DOHH2 (cell line): ENCODE results near the gene RALGAPB.

Experiments used
- H3F3A ChIP-seq: fragments of 200-600 bp; sonication (generic), shearing (Covaris generic); 2 replicates; pipeline ENCODE4 v1.6.0; 2016; ENCODE audit warnings: antibody characterized with exemption, mild to moderate bottlenecking; ENCODE audit not compliant: control insufficient read depth, insufficient read depth
- H3K27ac ChIP-seq: fragments of 200-600 bp; sonication (generic); 2 replicates; pipeline ENCODE4 v1.5.1; 2014; ENCODE audit warnings: low read depth, mild to moderate bottlenecking, low read length, moderate library complexity
- H3K27me3 ChIP-seq: fragments of 200-600 bp; sonication (generic); 2 replicates; pipeline ENCODE4 v1.6.1; 2014; ENCODE audit warnings: mild to moderate bottlenecking, low read length, mixed read lengths; ENCODE audit not compliant: control insufficient read depth
- H3K36me3 ChIP-seq: fragments of 200-600 bp; sonication (generic); 2 replicates; pipeline ENCODE4 v1.6.1; 2014; ENCODE audit warnings: mild to moderate bottlenecking, low read length, moderate library complexity, mixed read lengths; ENCODE audit not compliant: control insufficient read depth
- H3K4me1 ChIP-seq: fragments of 200-600 bp; sonication (generic); 2 replicates; pipeline ENCODE4 v1.6.1; 2014; ENCODE audit warnings: mild to moderate bottlenecking, low read length, mixed read lengths; ENCODE audit not compliant: control insufficient read depth
- H3K4me2 ChIP-seq: fragments of 200-600 bp; sonication (generic); 2 replicates; pipeline ENCODE4 v1.6.0; 2014; ENCODE audit warnings: mild to moderate bottlenecking, low read length, moderate library complexity
- H3K4me3 ChIP-seq: fragments of 200-600 bp; sonication (generic); 2 replicates; pipeline ENCODE4 v1.5.1; 2014; ENCODE audit warnings: mild to moderate bottlenecking, low read length, mixed read lengths
- H3K79me2 ChIP-seq: fragments of 200-600 bp; sonication (generic); 2 replicates; pipeline ENCODE4 v1.6.1; 2014; ENCODE audit warnings: mild to moderate bottlenecking, low read length, mixed read lengths; ENCODE audit not compliant: control insufficient read depth
- H3K9me2 ChIP-seq: fragments of 200-600 bp; sonication (generic); replicated peaks from 2 replicates; pipeline ENCODE4 v1.6.1; 2014; ENCODE audit warnings: mild to moderate bottlenecking, low read length, mixed read lengths; ENCODE audit not compliant: control insufficient read depth
- H3K9me3 ChIP-seq: fragments of 200-600 bp; sonication (generic); 2 replicates; pipeline ENCODE4 v1.6.1; 2014; ENCODE audit warnings: antibody characterized with exemption, low read length, mixed read lengths; ENCODE audit not compliant: control insufficient read depth, insufficient read depth
- H4K20me1 ChIP-seq: fragments of 200-600 bp; sonication (generic); 2 replicates; pipeline ENCODE4 v1.6.0; 2014; ENCODE audit warnings: low read depth, mild to moderate bottlenecking, antibody characterized with exemption, low read length, moderate library complexity; ENCODE audit not compliant: control insufficient read depth, insufficient read depth
- EZH2phosphoT487 ChIP-seq: fragments of 200-600 bp; sonication (generic); IDR thresholded peaks from 2 replicates; pipeline ENCODE4 v1.6.1; 2017; ENCODE audit warnings: borderline replicate concordance, mild to moderate bottlenecking, antibody characterized with exemption, low read length, moderate library complexity, mixed read lengths
- TF ChIP-seq, protein P1 (sequence below): fragments of 200-600 bp; sonication (generic); IDR thresholded peaks from one replicate; pipeline ENCODE4 v1.5.1; 2014; ENCODE audit warnings: antibody characterized with exemption, mild to moderate bottlenecking, low read depth, low read length; ENCODE audit not compliant: poor library complexity, severe bottlenecking

Gene RALGAPB

DNA sequence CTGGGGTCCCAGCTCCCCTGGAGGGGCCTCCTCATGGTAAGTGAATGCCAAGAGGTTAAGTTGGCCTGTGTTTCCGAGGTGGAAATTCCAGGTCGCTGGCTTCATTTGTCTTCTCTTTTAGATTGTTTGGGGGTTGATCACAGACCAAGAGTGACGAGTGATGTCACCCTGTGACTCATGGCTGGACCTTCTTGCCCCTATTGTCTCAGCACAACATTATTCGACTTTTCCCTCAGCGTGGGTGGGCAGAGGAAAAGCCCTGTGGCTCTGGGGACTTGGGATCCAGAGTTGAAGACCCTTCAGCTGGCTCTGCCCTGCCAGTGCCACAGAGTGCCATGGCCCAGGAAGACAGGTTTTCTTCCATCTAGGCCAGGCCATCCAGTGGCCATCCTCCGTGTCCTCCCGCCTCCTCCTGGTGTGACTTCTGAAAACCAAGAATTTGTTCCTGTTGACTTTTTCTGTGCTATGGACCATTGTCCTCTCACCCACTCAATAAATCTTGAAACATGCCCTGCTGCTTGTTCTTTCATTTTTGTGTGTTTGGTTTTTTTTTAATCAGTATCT is 22.1 kb upstream of the RALGAPB start:
- Histone ChIP-seq H3K4me1 (peaks cover 65% of the 10 kb centered on the region), H3K4me3 (no peak overlapping the region), H4K20me1 (no peaks in the 10 kb centered on the region), H3K4me2 (no peak overlapping the region), H3K36me3 (peaks cover 46% of the 10 kb centered on the region), H3K9me3 (no peaks in the 10 kb centered on the region), H3K79me2 (peaks cover 37% of the 10 kb centered on the region), H3K9me2 (no peaks in the 10 kb centered on the region), H3F3A (peaks cover 18% of the 10 kb centered on the region), H3K27ac (no peak overlapping the region), H3K27me3 (no peaks in the 10 kb centered on the region)
- TF ChIP-seq, protein P1, sequence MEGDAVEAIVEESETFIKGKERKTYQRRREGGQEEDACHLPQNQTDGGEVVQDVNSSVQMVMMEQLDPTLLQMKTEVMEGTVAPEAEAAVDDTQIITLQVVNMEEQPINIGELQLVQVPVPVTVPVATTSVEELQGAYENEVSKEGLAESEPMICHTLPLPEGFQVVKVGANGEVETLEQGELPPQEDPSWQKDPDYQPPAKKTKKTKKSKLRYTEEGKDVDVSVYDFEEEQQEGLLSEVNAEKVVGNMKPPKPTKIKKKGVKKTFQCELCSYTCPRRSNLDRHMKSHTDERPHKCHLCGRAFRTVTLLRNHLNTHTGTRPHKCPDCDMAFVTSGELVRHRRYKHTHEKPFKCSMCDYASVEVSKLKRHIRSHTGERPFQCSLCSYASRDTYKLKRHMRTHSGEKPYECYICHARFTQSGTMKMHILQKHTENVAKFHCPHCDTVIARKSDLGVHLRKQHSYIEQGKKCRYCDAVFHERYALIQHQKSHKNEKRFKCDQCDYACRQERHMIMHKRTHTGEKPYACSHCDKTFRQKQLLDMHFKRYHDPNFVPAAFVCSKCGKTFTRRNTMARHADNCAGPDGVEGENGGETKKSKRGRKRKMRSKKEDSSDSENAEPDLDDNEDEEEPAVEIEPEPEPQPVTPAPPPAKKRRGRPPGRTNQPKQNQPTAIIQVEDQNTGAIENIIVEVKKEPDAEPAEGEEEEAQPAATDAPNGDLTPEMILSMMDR = no peak
- TF ChIP-seq EZH2phosphoT487 = no peak

GRCh38 chr20:38452880-38453624 is 19.6 kb upstream of the RALGAPB start:
- Histone ChIP-seq H3K4me1 (peaks cover 61% of the 10 kb centered on the region), H3K9me3 (no peaks in the 10 kb centered on the region), H3K4me2 (peak overlapping the region; percentile 58), H3K4me3 (no peak overlapping the region), H3K36me3 (peaks cover 37% of the 10 kb centered on the region), H3F3A (peaks cover 16% of the 10 kb centered on the region), H3K27me3 (no peaks in the 10 kb centered on the region), H3K9me2 (no peaks in the 10 kb centered on the region), H3K27ac (peak overlapping the region; percentile 80), H4K20me1 (no peaks in the 10 kb centered on the region), H3K79me2 (peaks cover 21% of the 10 kb centered on the region)
- TF ChIP-seq, protein P1 = no peak
- TF ChIP-seq EZH2phosphoT487 = no peak

DNA sequence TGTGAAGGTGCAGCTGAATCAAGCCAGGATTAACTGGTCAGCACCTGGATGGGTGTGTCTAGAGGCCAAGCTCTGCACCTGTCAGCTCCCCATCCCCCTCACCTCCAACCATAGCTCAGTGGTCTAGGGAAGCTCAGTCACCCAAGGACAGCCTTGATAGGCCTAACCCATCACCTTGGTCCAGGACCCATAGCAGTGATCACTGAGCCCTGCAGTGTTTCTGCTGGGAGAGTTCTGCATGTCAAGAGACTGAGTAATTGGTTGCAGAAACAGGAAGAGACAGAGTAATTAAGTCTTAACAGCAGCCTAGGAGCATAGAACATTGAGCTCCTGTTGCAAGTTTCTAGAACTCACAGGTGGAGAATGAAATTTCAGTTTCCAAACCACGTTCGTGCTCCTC is 18.7 kb upstream of the RALGAPB start:
- Histone ChIP-seq H3K9me2 (no peaks in the 10 kb centered on the region), H3K27ac (peak overlapping the region; percentile 80), H3K4me3 (peak overlapping the region; percentile 30), H3K79me2 (peaks cover 12% of the 10 kb centered on the region), H3K36me3 (peaks cover 29% of the 10 kb centered on the region), H3K4me2 (peak overlapping the region; percentile 58), H3K27me3 (no peaks in the 10 kb centered on the region), H3F3A (peaks cover 16% of the 10 kb centered on the region), H4K20me1 (no peaks in the 10 kb centered on the region), H3K9me3 (no peaks in the 10 kb centered on the region), H3K4me1 (peaks cover 52% of the 10 kb centered on the region)
- no peak for TF ChIP-seq EZH2phosphoT487
- TF ChIP-seq, protein P1 = no peak
